Transverse colon (tissue), 3 donors: ENCODE measurements around the gene CSGALNACT2.

Source experiments
- EP300 ChIP-seq: sonication (generic); formaldehyde crosslinking; IDR thresholded peaks from one replicate; pipeline ENCODE4 v1.6.1; 2017; ENCODE audit warnings: antibody characterized with exemption, low read depth
- TF ChIP-seq, protein P1 (sequence below), 5 experiments: fragments of 200-600 bp in 3 of 5; fragments of 450-650 bp in 2 of 5; sonication (generic) in 3 of 5; IDR thresholded peaks; 1 replicate in 2 of 5; 2 replicates in 3 of 5; pipeline ENCODE4 v1.5.1; 2016 to 2017; ENCODE audit warnings: antibody characterized with exemption in 5 of 5, inconsistent platforms in 3 of 5, mild to moderate bottlenecking in 2 of 5, moderate library complexity in 1 of 5

DNA sequence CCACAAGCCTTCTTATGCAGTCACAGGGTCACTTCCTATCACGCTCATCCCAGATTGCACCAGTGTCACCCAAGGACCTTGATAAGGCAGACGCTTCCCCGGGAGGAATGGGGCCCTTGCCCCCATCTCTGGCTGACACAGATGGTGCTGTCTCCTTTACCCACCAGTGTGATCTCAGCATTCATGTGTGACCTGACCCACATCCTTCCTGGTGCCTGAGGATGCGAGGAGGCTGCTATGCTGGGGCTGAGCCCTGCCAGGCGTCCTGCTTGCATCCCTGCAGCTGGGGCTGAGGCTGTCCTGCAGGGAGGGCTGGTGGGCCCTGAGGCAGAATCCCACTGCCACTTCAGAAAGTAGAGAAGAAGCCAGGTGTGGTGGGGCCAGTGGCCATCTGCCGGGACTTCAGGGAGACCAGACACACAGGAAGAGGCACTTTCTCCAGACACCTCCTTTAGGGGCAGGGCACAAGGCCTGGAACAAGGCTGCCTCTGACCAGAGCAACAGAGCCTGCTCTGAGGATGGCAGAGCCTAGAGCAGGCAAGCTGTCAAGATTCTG, 93.4 kb downstream of the CSGALNACT2 start:
- TF ChIP-seq, protein P1, sequence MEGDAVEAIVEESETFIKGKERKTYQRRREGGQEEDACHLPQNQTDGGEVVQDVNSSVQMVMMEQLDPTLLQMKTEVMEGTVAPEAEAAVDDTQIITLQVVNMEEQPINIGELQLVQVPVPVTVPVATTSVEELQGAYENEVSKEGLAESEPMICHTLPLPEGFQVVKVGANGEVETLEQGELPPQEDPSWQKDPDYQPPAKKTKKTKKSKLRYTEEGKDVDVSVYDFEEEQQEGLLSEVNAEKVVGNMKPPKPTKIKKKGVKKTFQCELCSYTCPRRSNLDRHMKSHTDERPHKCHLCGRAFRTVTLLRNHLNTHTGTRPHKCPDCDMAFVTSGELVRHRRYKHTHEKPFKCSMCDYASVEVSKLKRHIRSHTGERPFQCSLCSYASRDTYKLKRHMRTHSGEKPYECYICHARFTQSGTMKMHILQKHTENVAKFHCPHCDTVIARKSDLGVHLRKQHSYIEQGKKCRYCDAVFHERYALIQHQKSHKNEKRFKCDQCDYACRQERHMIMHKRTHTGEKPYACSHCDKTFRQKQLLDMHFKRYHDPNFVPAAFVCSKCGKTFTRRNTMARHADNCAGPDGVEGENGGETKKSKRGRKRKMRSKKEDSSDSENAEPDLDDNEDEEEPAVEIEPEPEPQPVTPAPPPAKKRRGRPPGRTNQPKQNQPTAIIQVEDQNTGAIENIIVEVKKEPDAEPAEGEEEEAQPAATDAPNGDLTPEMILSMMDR (IDR thresholded peaks at IDR 0.05), result no peak
- no peak for TF ChIP-seq EP300
